LHCN-M2 (cell line): ENCODE measurements around the gene ACSF3. TPM values are rescaled to one million over a fixed set of nuclear protein-coding genes. Genes with fewer than 3 reads are reported as not detected.
A peak's percentile ranks its signal among the peaks of the same experiment; 100 is the strongest.
"Not testable (repeated sequence)": the region's sequence is repeated elsewhere in the genome, so short reads cannot be mapped to it uniquely, and the experiment has no call there.

Experiments used
- DNase-seq: peaks from one replicate; pipeline ENCODE4 v3.0.0-alpha.2; 2012; ENCODE audit warnings: low read depth
- total RNA-seq: library from RNA; depleted of rRNA; stranded (reverse); fragments of >200 nt; gene quantifications from 2 replicates; pipeline ENCODE4 v1.2.3, GENCODE V29; 2014

Gene ACSF3
- total RNA-seq, 1 experiment from 2014 or later, result 18.9 TPM

DNA sequence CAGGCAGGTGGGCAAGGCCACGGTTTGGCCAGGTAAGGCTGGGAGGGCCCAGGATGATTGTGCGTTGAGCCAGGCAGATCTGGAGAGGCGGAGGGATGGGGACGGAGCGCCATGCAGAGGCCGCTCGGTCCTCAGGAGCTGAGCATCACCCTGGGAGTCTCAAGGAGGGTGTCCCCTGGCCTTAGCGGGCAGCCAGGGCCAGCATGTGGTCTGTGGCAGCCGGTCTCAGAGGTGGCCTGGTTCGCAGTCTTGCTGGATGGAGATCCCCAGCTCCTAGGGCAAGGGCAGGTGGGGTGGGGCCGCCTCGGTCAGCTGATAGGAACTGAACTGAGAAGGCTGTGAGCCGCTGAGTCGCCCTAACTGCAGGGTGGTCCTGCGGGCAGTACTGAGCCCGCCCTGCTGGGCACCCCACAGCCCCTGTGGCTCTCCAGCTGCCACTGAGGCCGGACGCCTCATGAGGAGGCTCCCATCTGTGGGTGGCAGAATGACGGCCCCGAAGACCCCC lies 66.2 kb downstream of the ACSF3 start:
- no peak for DNase-seq

DNA sequence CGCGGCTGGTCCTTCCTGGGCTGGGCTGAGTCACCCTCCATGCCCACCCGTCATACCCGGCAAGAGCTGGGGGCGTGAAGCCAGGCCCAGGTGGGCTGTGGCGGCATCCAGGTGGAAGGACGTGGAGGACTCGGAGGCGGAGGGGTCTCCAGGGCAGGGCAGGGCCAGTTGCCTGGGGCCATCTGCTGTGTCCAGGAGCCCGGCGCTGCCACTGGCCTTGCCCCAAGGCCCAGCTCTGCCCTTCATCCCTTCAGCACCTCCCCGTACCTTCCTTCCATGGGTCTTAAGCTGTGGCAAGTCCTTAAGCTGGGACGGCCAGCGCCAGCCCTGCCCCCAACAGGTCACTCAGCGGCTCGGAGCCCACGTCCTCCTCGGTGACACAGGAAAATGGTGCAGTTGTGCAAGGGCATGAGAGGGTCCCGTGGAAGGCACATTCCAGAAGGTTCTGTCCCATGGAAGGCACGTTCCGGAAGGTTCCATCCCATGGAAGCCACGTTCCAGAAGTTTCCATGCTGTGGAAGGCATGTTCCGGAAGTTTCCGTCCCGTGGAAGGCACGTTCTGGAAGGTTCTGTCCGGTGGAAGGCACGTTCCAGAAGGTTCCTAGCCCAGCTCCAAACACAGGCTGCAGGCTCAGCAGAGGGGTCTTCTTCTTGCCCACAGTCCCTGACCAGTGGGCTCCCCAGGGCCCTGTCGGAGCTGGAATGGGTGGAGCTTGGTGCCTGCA lies 67.5 kb downstream of the ACSF3 start:
- no peak for DNase-seq

DNA sequence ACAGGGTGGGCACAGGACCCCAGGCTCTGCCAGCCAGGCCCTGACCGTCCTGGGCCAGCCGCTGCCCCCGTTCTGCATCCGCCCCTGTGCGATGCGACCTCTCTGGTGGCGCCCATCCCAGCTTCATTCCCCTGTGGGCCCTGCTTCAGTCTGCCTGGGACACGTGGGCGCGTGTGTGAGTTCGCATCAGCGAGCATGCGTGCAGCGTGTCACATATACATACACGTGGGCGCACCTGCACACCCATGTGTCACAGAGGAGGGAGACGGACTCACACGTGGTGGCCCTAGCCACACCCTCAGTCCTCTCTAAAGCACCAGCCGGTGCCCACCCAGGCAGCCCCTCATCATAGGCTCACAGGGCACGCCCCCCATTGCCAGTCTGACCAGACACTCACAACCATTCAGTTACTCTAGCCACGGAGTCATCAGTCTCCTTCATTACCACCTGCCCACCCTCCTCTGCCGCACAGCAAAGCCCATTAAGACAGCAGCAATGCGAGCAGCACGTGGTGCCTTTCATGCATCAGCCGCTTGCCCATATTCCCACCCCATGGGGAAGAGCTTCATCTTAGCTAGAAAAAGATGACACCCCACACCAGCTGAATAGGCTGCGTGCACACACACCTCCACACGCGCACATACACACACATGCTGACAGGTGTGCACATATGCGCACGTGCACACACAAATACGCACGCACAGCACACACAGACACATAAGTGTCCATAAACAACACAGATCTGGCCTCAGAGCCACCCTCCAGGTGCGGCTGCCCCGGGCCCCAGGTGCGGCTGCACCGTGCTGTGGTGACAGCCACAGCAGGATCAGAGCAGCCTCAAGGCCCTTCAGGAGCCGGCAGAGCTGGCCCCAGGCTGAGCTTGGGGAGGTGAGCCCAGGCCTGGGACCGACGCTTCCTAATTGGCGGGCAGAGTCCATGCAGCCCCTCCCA lies 68.4 kb downstream of the ACSF3 start:
- no peak for DNase-seq

DNA sequence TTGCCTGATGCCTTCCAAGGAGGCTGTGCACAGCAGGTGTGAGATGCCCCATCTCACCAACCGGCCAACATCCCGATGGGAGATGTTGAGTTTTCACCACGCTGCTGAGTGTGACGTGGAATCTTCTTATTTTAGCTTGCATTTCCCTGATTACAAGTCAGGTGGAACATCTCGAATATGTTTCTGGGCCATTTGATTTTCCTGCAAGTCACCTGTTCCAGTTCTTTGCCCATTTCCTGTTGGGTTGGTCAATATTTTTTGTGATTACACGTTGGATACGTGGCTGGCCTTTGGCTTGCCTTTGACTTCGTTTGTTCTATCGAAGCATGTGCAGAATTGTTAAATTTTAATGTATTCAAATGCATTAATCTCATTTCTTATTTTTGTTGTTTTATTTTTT lies 69.6 kb downstream of the ACSF3 start:
- no peak for DNase-seq

DNA sequence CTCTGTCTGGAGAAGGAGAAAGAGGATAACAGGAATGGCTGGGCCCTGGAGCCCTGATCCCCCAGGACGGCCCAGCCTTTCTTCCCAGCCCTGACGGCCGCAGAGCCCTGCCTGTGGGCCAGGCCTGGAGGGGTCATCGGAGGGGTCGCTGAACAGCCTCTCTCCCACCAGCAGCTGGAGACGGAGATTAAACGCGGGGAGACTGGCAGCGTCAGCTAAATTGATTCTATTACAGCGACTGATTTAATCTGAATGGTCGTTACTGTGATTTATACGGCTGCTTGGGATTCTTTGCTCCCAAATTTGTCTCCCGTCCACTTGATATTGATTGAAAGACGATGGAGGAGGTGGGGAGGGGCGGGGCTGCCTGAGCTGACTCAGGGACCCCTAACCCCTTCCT lies 70.8 kb downstream of the ACSF3 start:
- no peak for DNase-seq

DNA sequence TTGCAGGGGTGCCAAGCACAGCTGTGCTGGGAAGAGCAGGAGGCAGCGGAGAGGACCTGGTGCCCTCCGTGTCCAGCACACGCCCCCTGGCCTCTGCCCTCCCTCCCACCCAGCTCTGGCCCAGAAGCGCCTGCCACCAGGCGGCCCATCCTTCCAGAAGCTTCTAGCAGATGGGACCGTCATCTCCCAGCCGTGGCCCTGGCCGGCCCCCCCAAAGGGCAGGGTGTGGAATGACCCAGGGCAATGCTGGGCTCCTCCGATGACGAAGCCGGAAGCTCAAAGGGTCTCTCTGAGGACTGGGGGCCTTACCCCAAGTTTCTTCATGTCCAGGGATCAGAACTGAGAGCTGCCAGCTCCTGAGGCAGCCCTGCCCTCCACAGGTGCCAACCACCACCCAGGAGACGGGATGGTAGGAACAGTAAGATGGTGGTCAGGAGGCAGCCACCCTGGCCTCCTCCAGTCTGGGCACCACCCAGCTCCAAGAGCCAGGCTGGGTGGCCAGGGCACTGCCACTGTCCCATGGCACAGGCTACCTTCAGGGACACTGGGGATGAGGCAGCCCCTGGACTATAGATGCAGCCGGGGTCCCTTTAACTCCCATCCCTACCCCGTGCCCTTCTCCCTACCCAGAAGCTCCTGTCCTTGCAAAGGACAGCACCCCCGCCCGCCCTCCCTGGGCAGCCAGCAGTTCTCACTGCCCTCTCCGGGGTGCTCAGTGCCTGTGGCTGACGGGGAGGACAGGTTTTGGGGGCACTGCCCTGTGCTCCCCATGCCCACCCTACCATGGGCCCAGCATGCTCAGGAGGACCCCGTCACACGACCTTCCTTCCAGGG lies 71.4 kb downstream of the ACSF3 start:
- no peak for DNase-seq

DNA sequence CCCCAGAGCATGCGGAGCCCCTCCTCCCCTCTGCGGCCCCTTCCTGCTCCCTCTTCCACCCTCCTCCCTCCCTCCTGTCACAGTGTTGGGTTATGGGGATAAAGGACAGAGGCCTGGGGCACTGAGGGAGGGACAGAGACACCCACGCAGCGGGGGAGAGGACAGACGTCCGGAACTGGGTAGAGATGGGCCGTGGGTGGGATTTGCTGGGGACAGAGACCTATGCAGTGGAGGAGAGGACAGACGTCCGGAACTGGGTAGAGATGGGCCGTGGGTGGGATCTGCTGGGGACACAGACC lies 72.0 kb downstream of the ACSF3 start:
- DNase-seq, result not testable (repeated sequence)

DNA sequence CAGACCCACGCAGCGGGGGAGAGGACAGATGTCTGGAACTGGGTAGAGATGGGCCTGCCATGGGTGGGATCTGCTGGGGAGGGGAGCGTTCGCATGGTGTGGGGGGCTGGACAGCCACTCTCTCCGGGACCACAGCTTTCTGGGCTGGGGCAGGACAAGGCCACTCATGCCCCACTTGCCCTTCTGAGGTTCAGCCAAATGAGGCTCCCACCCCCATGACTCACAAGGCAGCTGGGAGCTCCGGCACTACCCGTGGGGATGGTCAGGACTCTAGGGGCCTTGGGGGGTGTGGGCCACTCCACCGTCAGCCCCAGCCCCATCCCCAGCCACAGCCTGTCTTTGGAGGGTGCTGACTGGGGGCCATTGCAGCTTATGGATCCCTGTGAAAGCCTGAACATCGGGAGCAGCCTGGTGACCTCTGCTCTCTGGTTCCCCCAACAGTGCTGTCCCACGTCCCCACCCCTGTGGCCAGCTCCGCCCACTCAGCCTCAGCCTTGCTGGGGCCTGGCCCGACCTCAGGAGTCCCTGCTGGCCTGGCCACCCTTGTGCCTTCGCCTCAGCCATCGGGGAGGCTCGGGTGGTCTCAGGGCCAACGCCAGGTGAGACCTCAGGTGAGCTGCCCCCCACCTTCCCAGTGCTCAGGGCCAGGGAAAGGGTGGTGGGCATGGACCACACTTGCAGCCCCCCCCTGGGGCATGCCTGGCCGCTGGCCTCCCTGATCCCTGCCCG lies 73.2 kb downstream of the ACSF3 start:
- DNase-seq, result peak; percentile 50

DNA sequence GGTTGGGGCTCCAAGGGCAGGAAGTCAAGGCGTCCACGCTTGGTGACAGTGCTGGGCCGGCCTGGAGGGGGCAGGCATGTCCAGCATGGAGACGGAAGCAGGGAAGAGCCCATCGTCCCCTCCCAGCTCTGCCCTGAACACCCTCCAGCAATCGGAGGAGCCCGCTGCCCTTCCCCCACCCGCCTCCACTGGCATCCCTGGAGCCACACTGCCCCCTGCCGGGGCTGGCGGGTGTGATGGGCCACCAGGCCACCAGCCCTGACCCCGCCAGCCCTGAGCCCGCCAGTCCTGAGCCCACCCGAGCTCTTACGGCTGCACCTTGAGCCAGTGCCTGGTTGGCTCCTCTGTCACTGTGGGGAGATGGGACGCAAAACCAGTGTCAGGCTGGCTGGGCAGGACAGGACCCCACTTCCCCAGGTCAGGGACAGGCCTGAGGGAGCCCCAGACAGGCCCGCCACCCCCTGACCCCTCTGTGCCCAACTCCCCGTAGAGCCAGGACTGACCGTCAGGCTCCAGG lies 73.8 kb downstream of the ACSF3 start:
- DNase-seq, result peak; percentile 79

DNA sequence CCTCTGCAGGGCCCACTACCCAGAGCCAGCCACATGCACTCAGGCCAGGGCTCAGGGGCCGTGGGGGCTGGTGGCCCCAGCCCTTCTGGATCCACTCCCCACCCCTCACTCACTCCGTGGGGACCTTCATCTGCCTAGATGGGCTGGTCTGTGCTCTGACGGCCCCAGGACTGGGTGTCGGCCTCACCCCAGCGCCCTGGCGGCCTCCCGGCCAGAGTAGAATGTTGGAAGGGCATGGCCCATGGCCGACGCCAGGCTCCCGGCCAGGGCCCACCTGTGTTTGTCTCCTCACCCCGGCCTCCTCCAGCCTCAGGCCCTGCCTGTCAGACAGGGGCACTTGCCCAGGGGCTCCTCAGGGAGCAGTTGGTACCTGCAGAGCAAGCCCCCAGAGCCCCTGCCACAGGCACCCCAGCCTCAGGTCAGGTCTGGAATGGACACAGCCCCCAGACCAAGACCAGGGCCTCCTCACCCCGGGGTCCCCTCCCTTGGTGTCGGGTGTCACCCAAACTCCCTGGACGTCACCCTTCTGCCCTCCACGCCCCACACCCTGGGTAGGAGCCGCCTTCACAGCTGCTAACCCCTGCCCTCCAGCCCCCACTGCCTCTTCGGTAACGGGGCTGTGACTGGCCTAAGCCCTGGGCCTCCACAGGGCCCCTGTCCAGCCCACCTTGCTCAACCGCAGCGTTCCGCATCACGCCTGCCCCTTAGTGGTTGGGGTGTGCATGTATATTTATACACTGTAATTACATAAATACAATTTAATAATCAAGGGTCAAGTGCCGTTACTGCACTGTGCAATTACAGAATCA lies 74.9 kb downstream of the ACSF3 start:
- DNase-seq, result no peak

DNA sequence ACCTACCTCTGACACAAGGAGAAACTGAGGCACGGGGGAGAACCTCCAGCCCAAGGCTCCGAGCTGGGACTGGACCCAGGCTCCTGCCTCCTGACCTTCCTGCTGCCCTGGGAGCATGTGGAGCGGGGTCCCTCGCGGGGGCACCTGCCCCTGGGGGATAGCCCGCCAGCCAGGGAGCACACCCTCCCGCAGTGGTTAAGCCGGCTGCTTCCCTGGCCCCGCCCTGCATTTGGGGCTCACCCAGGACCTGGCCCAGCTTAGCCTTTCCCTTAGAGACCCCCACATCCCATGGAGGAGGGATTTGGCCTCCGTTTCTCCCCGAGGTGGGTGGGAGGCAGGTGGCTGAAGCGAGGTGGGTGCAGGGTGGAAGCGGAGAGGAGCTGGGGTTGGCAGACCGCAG lies 76.1 kb downstream of the ACSF3 start:
- DNase-seq, result no peak

DNA sequence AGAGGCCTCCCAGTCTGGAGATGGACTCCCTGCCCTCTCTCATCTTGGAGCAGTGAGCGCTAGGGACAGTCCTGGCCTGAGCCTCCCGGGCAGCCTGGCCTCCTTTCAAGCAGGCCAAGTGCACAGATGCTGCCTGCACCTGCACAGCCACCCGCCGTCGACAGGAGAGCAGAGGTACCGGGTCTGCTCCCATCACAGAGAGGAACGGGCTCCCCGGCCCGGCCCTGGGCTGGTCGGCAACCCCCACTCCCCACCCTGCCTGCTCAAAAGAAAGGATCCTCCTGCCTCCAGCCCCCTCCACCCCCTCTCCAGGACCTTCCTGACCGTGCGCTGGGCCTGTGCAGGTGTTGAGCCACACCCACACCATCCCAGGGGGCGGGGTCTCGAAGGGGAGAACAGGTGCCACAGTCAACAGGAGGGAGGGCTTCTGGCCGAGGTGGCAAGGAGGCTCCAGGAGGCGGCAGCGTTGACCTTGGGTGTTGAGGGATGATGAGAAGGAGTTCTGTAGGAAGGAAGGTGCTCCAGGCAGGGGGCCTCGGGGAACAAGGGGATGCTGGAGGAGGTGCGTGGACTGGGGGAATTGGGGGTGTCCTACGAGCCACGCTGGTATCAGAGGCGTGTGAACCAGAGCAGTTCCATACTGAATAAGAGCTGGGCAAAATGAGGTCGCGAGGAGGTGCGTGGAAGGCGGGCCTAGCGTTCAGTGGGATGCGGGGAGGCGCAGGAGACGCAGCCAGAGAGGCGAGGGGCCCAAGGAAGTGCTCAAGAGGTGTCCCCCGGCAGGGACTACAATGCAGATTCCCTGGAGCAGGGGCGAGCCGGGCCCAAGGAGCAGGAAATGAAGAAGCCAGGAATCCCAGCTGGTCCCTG lies 76.9 kb downstream of the ACSF3 start:
- DNase-seq, result no peak

DNA sequence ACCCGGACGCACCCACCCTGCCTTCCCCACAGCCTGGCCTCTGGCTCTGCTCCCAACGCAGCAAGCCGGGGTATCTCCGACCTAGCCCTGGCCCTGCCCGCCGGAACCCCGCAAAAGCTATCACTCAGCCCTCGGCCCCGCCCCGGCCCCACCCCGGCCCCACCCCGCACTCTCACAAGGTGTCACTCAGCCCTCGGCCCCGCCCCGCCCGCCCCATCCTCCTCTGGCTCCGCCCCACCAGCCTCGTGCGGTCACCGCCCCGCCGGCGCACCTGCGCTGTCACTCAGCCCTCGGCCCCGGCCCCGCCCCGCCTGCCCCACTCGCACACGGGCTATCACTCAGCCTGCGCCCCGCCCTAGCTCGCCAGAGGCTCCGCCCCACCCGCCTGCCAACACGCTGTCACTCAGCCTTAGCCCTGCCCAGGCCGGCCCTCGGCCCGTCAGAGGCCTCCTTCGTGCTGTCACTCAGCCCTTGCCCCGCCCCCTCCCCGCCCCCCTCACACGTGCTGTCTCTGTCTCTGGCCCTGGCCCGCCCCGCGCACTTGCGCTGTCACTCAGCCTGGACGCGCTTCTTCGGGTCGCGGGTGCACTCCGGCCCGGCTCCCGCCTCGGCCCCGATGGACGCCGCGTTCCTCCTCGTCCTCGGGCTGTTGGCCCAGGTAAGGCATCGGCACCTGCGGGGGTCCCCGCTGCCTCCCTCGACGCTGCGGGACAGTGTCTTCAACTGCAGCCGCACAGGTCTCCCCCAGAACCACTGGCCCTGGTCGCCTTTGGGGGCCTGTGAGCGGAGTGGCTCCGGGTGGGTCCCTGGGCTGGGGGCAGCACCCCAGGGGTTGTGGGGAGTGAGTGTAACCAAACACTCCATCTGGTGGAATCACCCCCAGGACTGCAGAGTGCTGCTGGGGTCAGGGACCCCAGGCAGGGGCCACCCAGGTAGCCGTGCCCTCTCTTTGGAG lies 77.8 kb downstream of the ACSF3 start, which contains the start of gene CDH15:
CDH15 (plus strand) TSS at position 533 of the 955 bp plus-strand sequence; CDS start at position 617, 84 bp downstream.
- peak; percentile 97 for DNase-seq

DNA sequence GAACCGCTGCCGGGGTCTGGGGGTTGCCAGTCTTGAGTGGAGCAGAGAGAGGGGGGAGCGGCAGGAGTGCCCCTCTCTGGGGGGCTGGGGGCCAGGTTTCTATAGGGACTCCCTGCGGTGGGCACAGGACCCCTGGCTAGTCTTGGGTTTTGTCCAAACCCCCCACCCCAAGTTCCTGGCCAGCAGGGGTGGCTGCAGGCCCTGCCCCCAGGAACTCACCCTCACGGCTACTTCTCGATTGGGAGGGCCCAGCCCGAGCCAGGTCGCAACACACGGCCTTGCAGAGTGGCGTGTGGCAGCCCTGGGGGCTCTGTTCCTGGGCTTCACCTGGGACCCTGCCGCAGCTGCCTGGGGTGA lies 78.5 kb downstream of the ACSF3 start:
- DNase-seq, result no peak

DNA sequence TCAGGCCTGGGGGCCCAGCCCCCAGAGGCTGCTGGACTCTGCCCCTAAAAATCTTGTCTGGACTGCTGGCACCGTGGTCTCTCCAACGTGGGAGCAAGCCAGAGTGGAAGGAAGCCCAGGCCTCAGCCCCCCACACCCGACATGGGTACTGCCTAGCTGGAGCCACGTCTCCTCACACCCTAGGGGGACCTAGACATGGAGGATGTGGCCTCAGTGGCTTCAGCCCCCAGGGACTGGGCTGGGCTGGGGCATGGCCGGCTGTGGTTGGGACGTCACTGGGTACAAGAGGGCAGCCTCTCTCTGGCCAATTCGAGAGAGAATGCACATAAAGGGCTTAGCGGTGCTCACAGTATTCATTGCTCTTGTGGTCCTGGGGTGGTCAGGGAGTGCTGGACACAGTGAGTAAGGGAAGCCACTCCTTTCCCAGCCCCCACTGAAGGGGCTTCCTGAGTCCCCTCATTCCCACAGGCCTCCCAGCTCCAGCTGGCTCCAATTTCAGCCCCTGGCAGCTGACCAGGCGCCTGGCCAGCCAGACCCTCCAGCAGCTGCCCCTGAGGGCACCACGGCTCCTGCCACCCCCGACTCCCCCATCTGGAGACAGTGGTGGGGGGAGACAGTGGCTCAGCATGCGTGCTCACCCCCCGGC lies 79.0 kb downstream of the ACSF3 start:
- peak; percentile 82 for DNase-seq

DNA sequence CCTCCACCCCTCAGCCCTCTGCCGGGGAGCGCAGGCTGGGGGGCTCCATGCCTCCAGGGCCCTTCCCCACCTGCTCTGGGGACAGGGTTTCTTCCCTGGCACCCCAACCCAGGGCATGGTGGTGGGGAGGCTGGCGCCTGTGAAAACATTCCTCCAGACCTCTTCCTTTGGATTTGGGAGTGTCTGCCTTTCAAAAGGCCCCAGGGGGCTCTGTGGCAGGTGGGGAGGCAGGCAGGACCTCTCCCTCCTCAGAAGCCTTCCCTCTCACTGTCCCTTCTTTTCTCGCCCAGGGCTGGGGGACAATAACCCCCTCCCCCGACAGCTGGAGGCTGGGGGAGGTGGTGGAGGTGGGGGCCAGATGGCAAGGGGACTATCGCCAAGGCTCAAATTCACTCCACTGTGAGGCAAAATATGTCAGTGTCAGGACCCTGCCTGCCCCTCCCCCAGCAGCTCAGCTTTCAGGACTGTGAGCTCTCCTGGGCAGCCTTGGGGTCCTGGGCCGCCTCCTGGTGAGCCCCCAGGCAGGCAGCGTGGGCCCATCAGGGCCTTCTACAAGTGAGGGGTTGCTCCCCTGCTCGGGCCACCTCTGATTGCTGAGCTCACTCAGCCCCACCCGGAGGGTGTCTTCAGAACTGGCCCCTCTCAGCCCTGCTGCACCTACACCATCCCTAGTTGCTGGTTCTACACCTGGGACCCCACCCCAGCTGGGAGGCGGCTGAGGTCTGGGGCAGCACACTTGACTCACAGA lies 79.7 kb downstream of the ACSF3 start:
- DNase-seq, result peak; percentile 40
